SK-MEL-5 (cell line): ENCODE data around the gene SGPP1. TPM values are rescaled to one million over a fixed set of nuclear protein-coding genes. Genes with fewer than 3 reads are reported as not detected.
"Not testable (repeated sequence)": the region's sequence is repeated elsewhere in the genome, so short reads cannot be mapped to it uniquely, and the experiment has no call there.

Experiments
- DNase-seq: peaks from one replicate; pipeline ENCODE4 v3.0.0-alpha.2; 2016; ENCODE audit warnings: low read depth, low spot score
- in situ Hi-C: cut with HindIII; loops from 2 replicates; pipeline ENCODE4 v1.10.0; 2016; ENCODE audit warnings: low sequenced_read_pairs, high pct_unique_total_duplicates, low pct_unique_long_range_greater_than_20kb
- total RNA-seq: library from RNA; depleted of rRNA; stranded (reverse); fragments of >200 nt; shearing (Covaris generic); gene quantifications from 2 replicates; pipeline ENCODE4 v1.2.3, GENCODE V29; 2014

The SGPP1 gene
- total RNA-seq, 1 experiment from 2014 or later: 24.0 TPM

DNA sequence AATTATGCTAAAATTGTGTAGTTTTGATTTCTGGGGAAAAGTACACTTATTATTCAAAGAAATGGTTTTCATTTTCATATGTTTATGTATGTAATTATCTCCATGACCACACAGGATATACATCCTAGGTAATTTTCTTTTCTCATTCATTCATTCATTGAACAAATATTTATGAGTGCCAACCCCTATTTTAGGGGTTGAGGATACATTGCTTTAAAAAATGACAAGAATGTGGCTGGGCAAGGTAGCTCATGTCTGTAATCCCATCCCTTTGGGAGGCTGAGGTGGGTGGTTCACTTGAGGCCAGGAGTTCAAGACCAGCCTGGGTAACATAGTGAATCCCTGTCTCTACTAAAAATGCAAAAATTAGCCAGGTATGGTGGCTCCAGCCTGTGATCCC lies 40.9 kb downstream of the SGPP1 start:
- in situ Hi-C loops: no loop called here
- DNase-seq: no peak

DNA sequence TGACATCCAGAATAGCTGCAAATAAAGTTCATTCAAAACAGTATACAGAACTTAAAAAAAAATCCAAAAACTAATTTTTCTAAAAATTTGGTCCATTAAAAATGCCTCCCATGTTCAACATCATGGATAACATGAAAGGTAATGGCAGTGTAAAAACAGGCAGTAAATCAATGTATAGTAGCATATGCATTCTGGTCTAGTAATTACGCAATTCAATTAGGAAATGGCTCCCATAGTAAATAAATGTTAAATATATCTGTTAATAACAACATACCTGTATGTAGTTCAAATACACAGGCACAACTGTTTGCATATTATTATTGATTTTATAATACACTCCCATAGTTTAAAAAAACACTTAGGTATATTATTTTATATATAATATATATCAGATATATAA lies 42.5 kb downstream of the SGPP1 start:
- no peak for DNase-seq
- in situ Hi-C loops: no loop called here

DNA sequence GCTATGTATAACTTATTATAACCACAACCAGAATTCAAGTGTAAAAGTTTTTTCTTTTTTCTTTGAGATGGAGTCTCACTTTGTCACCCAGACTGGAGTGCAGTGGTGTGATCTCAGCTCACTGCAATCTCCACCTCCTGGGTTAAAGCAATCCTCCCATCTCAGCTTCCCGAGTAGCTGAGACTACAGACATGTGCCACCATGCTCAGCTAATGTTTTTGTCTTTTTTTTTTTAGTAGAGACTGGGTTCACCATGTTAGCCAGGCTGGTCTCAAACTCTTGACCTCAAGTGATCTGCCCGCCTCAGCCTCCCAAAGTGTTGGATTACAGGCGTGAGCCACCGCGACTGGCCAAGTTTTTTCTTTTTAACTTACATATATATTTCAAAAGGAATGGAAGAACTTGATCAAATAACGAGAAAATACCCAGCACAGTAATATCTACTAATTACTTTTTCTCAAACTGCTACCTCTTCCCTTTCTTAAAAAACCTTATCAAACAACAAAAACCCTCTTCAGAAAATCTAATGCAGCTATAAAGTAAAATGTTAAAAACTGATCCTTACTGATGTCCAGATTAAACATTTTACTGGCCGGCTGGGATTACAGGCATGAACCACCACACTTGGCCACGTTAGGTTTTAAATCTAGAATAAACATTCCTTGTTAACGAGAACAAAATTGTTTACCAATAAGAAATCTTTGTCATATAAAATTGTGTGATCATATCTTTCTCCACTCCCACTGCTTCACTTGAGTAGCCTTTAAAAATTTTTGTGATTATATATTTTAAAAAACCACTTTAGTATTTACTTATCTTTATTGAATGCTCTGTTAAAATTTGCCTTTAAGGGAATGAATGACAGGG lies 44.9 kb downstream of the SGPP1 start:
- in situ Hi-C loops: no loop called here
- no peak for DNase-seq

DNA sequence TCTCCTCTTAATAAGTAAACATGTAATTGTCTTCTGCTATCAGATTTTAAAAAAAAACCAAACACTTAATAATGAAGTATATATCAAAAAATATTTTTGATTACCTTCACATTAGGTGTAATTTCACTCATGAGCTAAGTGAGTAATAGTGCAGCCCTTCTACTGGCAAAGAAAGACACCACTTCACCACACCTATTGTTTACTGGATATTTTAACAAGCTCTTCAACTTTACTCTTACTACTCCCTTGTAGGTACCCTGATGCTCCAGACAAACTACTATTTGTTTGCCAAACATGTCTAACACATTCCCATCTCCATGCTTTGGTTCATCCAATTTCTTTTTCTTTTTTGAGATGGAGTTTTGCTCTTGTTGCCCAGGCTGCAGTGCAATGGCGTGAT lies 49.3 kb downstream of the SGPP1 start:
- in situ Hi-C loops: no loop called here
- no peak for DNase-seq

DNA sequence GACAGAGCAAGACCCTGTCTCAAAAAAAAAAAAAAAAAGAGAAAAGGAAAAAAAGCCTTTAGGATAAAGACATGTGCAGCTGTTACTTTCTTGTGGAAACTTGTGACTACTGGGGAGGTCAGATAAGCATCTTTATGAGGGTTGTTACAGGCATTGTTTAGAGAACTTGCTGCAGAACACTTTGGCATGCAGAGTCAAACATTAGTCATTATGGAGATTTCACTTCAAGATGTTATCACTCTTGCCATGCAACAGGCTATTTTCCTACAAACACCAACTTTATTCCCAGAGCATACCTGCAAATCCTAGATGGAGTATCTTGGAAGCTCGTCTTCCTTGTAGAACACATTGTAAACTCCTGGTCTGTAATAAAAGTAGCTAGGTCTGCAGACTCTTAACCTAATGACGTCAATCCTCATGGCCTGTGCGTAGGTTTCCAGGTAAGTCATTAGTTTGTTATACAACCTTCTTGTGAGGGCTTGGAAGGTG lies 49.9 kb downstream of the SGPP1 start:
- in situ Hi-C loops: no loop called here
- no peak for DNase-seq

DNA sequence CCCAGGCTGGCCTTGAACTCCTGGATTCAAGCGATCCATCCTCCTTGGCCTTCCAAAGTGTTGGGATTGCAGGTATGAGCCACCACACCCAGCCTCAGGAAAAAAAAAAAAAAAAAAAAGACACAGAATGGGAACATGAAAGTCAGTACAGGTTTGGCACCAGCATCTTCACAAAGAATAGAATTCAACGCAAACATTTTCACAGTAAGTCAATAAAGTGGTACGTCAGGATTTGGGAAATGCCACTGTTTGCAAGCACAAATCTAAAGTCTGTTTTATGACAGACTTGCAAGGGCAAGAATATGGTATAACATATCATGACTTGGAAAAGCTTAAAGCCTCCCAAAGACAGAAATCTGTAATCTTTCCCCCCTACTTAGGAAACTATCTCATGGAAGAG lies 51.2 kb downstream of the SGPP1 start:
- DNase-seq: no peak
- in situ Hi-C loops: no loop called here

DNA sequence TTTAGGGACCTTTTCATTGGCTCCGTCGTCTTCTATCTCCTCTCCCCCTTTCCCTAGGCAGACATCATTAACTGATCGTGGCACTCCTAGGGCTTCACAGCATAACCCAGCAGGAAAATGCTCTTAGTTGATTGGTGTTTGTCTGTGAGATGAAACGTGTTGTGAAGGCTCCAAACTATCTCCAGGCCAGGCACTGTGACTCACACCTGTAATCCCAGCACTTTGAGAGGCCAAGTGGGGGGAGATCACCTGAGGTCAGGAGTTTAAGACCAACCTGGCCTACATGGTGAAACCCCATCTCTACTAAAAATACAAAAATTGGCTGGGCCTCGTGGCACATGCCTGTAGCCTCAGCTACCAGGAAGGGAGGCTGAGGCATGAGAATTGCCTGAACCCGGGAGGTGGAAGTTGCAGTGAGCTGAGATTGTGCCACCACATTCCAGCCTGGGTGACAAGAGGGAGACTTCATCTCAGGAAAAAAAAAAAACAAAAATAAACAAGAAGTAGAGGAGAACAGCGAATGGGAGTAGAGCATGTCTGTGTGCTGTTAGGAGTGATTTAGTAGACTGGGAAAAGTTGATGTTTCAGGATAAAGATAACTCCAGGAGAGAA lies 53.9 kb downstream of the SGPP1 start:
- in situ Hi-C loops: no loop called here
- no peak for DNase-seq

DNA sequence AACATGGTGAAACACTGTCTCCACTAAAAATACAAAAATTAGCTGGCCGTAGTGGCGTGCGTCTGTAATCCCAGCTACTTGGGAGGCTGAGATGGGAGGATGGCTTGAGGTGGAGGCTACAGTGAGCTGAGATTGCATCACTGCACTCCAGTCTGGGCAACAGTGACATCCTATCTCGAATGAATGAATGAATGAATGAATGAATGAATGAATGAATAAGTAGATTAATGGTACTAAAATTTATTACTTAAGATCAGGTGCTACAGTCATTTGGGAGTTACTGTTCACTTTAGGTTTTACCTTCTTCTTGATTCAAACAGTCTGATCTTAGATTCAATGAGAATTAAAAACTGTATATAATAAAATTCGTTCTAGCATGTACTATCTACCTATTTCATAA lies 54.6 kb downstream of the SGPP1 start:
- in situ Hi-C loops: no loop called here
- no peak for DNase-seq

DNA sequence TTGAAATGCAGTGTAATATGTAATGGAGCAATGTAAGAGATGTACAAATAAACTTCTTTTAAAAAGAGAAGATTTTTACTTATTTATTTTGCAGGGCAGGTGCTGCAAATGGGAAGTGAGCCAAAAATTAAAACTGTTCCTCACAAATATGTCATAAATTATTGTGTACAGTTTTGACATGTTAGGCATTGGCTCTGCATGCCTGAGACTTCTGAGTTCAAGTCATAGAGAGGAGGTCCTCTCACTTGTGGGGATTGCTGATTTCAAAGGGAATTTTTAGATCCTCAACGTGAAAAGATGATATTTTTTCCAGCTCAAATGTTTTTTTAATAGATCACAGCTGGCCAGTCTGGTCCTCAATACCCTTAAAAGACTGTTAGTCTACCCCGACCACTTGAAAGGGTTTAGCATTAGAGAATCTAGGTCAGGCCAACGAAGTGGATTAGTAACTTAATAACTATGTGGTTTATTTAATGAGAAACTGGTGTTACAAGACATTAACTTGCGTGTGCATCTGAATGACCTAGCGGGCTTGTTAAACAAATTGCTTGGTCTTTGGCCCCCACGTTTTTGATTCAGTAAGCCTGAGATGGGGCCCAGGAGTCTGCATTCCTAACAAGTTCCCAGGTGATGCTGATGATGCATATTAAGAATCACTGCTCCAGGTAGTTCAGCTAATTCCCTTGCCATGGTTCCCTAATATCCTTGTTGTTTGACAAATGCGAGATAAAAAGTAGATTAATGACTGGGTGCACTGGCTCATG lies 55.3 kb downstream of the SGPP1 start:
- no peak for DNase-seq
- in situ Hi-C loops: no loop called here

DNA sequence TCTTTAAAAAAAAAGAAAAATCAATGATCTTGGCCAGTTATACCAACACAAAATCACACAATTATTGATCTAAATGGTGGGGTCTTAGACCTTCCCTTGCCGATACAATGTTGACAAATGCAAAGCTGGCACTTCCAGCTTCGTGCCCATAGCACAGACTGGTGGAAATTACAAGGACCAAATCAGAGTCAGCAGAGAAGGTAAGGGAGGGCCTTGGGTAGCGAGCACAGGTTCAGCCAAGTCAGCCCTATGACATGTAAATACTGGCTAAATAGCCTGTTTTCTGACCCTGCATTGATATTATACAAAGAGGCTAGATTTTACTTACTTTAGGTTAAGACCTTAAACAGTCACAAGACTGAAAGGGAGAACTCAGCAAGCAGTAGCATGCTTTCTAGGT lies 55.9 kb downstream of the SGPP1 start:
- in situ Hi-C loops: no loop called here
- DNase-seq: no peak

DNA sequence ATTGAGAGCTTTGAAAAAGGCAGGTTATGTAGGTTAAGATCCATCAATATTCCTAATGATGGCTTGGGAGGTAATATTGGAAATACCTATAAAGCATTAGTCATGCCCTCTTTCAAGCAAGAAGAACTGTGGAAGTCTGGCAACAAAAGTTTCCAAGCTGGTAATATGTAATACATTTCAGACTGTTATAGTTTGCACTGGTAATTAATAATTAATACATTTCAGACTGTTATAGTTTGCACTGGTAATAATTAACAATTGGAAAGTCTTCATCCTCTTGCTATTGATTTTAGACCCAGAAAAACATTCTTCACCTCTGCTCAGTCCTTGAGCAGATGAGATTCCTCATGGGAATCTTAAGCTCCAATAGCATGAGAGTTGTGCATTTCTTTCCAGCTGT lies 57.2 kb downstream of the SGPP1 start:
- no peak for DNase-seq
- in situ Hi-C loops: no loop called here

DNA sequence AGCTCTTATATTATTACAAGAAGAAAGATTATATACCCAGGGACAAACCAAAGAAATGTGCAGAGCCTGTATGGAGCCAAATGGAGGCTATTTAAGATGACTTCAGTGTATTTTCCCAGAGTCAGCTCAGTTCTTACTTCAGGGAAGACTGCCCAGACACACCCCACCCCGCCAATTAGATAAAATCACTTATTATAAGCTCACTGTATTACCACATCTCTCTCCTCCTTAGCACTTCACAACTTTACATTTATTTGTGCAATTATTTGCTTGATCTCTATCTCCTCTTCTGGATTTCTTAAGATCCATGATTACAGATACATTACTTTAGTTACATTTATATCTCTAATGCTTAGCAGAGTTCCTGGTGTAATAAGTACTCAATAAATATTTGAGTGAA lies 61.5 kb downstream of the SGPP1 start:
- DNase-seq: no peak
- in situ Hi-C loops: no loop called here

DNA sequence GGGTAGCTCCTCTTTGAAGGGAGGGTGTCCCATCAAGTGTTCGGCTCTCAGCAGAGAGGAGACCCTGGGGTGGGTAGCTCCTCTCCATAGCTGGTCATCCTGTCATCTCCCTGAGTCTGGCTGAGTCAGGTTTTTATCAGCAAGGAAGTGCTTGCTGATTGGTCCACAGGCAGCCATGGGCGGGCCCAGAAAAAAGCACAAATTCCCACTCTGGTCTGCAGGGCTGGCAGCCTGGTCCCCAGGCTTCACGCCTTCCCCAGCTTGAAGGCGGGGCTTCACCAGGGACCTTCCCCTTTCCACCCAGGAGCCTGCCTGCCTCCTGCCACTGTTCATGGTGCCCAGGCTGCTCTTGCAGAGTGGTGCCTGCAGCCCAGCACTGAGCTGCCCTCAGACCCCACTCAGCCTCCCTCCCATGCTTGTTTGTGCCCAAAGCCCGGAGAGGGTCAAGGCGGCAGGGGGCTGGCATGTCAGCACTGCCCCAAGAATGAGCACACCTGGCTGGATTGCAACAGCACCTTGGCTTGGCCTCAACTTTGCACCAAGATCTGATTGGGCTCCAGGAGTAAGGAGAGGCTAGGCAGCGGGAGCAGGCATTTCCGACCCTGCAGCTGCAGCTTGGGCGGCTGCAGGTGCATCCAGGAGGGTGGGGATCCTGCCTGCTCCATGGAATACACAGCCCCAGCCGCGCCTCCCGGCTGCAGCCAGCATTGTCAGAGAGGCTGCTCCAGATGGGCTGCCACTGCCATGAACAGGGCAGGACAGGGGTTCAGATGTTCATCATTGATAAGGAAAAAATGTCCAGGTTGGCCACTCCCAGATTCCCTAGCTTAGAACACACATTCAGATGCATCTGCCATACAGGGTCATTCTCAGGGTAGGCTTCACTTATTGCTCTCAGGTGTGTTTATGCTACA lies 64.2 kb downstream of the SGPP1 start:
- in situ Hi-C loops: no loop called here
- peak; percentile 5 for DNase-seq

DNA sequence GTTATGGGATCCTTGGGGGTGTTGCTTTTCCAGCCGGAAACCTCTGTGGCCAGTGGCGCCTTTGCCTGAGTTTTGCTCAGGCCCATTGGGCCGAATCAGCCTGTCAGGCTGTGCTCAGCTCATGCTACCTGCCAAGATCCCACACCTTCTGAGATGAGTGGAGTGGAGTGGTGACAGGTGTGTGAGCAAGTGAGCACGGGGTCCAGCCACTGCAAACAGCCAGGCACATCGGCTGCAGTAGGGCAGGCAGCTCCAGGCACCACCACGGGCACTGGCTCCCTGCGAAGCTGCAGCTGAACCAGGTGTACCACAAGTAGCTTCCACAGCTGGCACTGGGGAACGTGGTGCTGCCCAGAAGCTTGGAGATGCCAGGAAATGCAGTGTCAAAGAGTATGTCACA lies 65.1 kb downstream of the SGPP1 start:
- no peak for DNase-seq
- in situ Hi-C loops: no loop called here

DNA sequence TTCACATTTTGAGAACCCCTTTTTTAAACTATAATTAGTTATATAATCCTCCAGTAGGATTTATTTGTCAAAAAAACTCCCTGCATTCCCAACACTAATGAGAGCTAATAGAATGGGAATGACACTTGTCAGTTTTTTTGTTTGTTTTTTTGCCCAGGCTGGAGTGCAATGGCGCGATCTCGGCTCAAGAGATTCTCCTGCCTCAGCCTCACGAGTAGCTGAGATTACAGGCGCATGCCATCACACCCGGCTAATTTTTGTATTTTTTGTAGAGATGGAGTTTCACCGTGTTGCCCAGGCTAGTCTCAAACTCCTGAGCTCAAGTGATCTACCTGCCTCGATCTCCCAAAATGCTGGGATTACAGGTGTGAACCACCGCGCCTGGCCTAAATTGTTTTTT lies 66.0 kb downstream of the SGPP1 start:
- DNase-seq, in situ Hi-C loops: not testable (repeated sequence)

DNA sequence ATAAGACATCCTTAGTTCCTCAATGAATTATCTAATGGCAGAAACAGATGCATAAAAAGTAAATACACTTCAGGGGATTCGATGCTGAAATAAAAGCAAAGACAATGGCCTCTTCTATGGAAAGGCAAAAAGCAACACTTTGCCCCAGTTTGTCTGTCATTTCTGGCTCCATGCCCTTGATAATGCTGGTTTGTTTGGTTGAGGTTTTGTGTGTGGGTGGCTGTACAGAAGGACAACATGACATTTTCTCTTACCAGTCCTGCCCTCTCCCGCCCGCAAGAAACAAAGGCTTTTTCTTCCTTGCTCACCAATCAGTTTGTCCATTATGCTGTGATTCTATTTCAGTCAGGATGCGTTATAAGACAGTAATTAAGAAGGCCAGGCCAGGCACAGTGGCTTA lies 68.1 kb downstream of the SGPP1 start:
- in situ Hi-C loops: no loop called here
- peak; percentile 95 for DNase-seq

DNA sequence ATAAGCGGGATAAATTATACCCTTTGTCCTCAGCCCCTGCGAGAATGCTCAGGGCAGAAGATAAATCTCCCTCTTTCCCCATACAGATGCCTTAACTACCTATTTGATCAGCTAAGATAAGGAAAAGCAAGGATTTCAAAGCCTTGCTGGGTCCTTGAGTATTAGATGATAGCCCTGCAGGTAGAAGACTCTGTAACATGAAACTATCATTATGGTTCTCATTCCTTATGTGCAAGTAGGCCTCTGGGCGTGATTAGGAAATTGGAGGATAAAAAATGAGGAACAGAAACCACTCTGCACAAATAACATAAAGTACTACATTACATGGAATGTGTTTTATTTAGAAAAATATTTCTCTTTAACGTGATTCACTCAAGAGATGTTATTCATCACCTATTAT lies 71.7 kb downstream of the SGPP1 start:
- no peak for DNase-seq
- in situ Hi-C loops: no loop called here

DNA sequence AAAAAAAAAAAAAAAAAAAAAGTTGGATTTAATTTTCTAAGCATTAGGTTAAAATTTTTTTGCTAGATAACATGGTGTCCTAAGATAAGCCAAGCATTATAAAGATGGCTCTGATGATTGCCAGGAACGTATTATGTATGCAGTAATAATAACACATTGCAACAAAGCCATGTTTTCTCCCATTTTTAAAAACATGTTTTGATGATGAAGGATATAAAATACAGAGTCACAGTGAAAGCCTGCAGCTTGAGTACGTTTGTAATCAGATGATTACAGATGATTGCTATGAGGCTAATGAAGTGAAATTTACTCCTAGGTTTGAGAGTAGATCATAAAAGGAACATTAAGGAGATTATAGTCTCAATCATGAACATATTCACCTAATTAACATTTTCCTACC lies 72.9 kb downstream of the SGPP1 start:
- DNase-seq: no peak
- in situ Hi-C loops: no loop called here
